Activated CD8-positive, alpha-beta memory T cell treated with anti-CD3 and anti-CD28 coated beads, Interleukin-2, amount 10 ng/mL, durations not matched to agents 7 days and 5 days (primary cell): Measurements from ENCODE around the gene LYSET. TPM values are rescaled to one million over a fixed set of nuclear protein-coding genes. Genes with fewer than 3 reads are reported as not detected.
"Not testable (repeated sequence)": the region's sequence is repeated elsewhere in the genome, so short reads cannot be mapped to it uniquely, and the experiment has no call there.

ENCODE experiments used
- ATAC-seq: fragments of 150-1000 bp; cut with Tn5 transposase; one replicate; pipeline ENCODE4 v1.10.0; 2021; ENCODE audit warnings: moderate library complexity
- CTCF ChIA-PET: fragments of 350-600 bp; sonication (Branson Sonifier 250); formaldehyde crosslinking; loops from one replicate; lab custom pipeline; 2021; ENCODE audit warnings: antibody characterized with exemption; lab: Charles Lee
- DNase-seq: peaks from one replicate; pipeline ENCODE4 v3.0.0-alpha.2; 2020
- H3K27ac Mint-ChIP-seq: one replicate; pipeline ENCODE4 v1.8.0; 2021; ENCODE audit warnings: mild to moderate bottlenecking, mixed read lengths
- H3K27me3 Mint-ChIP-seq: one replicate; pipeline ENCODE4 v1.8.0; 2021; ENCODE audit warnings: mixed read lengths
- H3K36me3 Mint-ChIP-seq: one replicate; pipeline ENCODE4 v1.8.0; 2021; ENCODE audit warnings: mild to moderate bottlenecking, mixed read lengths
- H3K4me1 Mint-ChIP-seq: one replicate; pipeline ENCODE4 v1.8.0; 2021; ENCODE audit warnings: mixed read lengths
- H3K4me3 Mint-ChIP-seq: one replicate; pipeline ENCODE4 v1.8.0; 2021; ENCODE audit warnings: mild to moderate bottlenecking, moderate library complexity, mixed read lengths
- H3K9me3 Mint-ChIP-seq: one replicate; pipeline ENCODE4 v1.8.0; 2022; ENCODE audit warnings: low read depth, mixed read lengths
- total RNA-seq, 2 experiments: library from RNA; stranded (reverse); gene quantifications; one replicate each; pipeline ENCODE4 v1.2.3, GENCODE V29; 2021

Gene LYSET
- total RNA-seq, 2 experiments from 2014 or later, result 6.3 to 9.7 TPM

- Mint-ChIP-seq H3K27ac (no peak overlapping the region), H3K4me3 (no peak overlapping the region), H3K4me1 (peaks cover 19% of the 10 kb centered on the region), H3K27me3 (no peaks in the 10 kb centered on the region), H3K9me3 (no peaks in the 10 kb centered on the region), H3K36me3 (peaks cover 26% of the 10 kb centered on the region)
- CTCF ChIA-PET, result no interaction called here
- DNase-seq, result no peak
- no peak for ATAC-seq
These were observed 27.3 kb downstream of the LYSET start for GRCh38 chr14:93212432-93212831.

GRCh38 chr14:93214598-93214997 is 29.5 kb downstream of the LYSET start:
- Mint-ChIP-seq H3K36me3 (peaks cover 31% of the 10 kb centered on the region), H3K4me1 (peaks cover 4% of the 10 kb centered on the region), H3K27ac (no peak overlapping the region), H3K27me3 (no peaks in the 10 kb centered on the region), H3K4me3 (no peak overlapping the region), H3K9me3 (no peaks in the 10 kb centered on the region)
- DNase-seq (no peak), ATAC-seq (no peak)
- CTCF ChIA-PET, result no interaction called here

- CTCF ChIA-PET, result interaction anchor here (0.6 to 3.4 kb wide), 7 partner anchors 10 to 106 kb away, joined by 3 to 19 read pairs (median 5); partner anchors contain the start of genes GON7, LYSET, MOAP1 and UBR7
- H3K4me1 Mint-ChIP-seq, result peaks cover 8% of the 10 kb centered on the region
- ATAC-seq (peak; percentile 91), DNase-seq (peak; percentile 67)
- H3K27ac Mint-ChIP-seq, result no peak overlapping the region
- H3K36me3 Mint-ChIP-seq, result peaks cover 38% of the 10 kb centered on the region
- no peaks in the 10 kb centered on the region for H3K27me3 Mint-ChIP-seq
- H3K4me3 Mint-ChIP-seq, result no peak overlapping the region
- H3K9me3 Mint-ChIP-seq, result no peaks in the 10 kb centered on the region
These were observed 34.1 kb downstream of the LYSET start for GRCh38 chr14:93219103-93219726.

GRCh38 chr14:93220509-93220908 is 35.4 kb downstream of the LYSET start:
- peaks cover 42% of the 10 kb centered on the region for H3K36me3 Mint-ChIP-seq
- ATAC-seq (peak; percentile 30), DNase-seq (no peak)
- CTCF ChIA-PET, result interaction anchor here (2.0 kb wide), 1 partner anchor 107 kb away, joined by 6 read pairs; no protein-coding TSS in a partner anchor
- peaks cover 8% of the 10 kb centered on the region for H3K4me1 Mint-ChIP-seq
- H3K27ac Mint-ChIP-seq, result no peak overlapping the region
- no peak overlapping the region for H3K4me3 Mint-ChIP-seq
- H3K27me3 Mint-ChIP-seq, result no peaks in the 10 kb centered on the region
- H3K9me3 Mint-ChIP-seq, result no peaks in the 10 kb centered on the region

GRCh38 chr14:93223565-93223964 is 38.4 kb downstream of the LYSET start:
- CTCF ChIA-PET, result no interaction called here
- ATAC-seq (no peak), DNase-seq (no peak)
- H3K27me3 Mint-ChIP-seq, result no peaks in the 10 kb centered on the region
- H3K4me3 Mint-ChIP-seq, result no peak overlapping the region
- H3K9me3 Mint-ChIP-seq, result no peaks in the 10 kb centered on the region
- H3K4me1 Mint-ChIP-seq, result peaks cover 8% of the 10 kb centered on the region
- H3K27ac Mint-ChIP-seq, result no peak overlapping the region
- peaks cover 49% of the 10 kb centered on the region for H3K36me3 Mint-ChIP-seq

- H3K4me1 Mint-ChIP-seq, result peaks cover 8% of the 10 kb centered on the region
- ATAC-seq, result no peak
- H3K36me3 Mint-ChIP-seq, result peaks cover 30% of the 10 kb centered on the region
- no peak for DNase-seq
- H3K27me3 Mint-ChIP-seq, result peaks cover 7% of the 10 kb centered on the region
- H3K9me3 Mint-ChIP-seq, result no peaks in the 10 kb centered on the region
- H3K27ac Mint-ChIP-seq, result no peak overlapping the region
- CTCF ChIA-PET, result no interaction called here
- no peak overlapping the region for H3K4me3 Mint-ChIP-seq
These were observed 43.4 kb downstream of the LYSET start for GRCh38 chr14:93228550-93228949.

- Mint-ChIP-seq H3K4me1 (peaks cover 8% of the 10 kb centered on the region), H3K4me3 (no peak overlapping the region), H3K9me3 (no peaks in the 10 kb centered on the region), H3K27ac (no peak overlapping the region), H3K27me3 (peaks cover 16% of the 10 kb centered on the region), H3K36me3 (peaks cover 21% of the 10 kb centered on the region)
- CTCF ChIA-PET, result no interaction called here
- DNase-seq (no peak), ATAC-seq (no peak)
These were observed 45.4 kb downstream of the LYSET start for GRCh38 chr14:93230539-93230938.

GRCh38 chr14:93231129-93231979 is 46.2 kb downstream of the LYSET start:
- DNase-seq (no peak), ATAC-seq (peak; percentile 47)
- Mint-ChIP-seq H3K36me3 (peaks cover 13% of the 10 kb centered on the region), H3K27me3 (peaks cover 16% of the 10 kb centered on the region), H3K4me1 (peaks cover 8% of the 10 kb centered on the region), H3K4me3 (peak overlapping the region; percentile 32), H3K27ac (no peak overlapping the region), H3K9me3 (no peaks in the 10 kb centered on the region)
- CTCF ChIA-PET, result interaction anchor here (0.9 kb wide), 1 partner anchor 33 kb away, joined by 3 read pairs; no protein-coding TSS in a partner anchor

- ATAC-seq, result no peak
- H3K9me3 Mint-ChIP-seq, result no peaks in the 10 kb centered on the region
- CTCF ChIA-PET, result no interaction called here
- peaks cover 8% of the 10 kb centered on the region for H3K4me1 Mint-ChIP-seq
- peaks cover 16% of the 10 kb centered on the region for H3K27me3 Mint-ChIP-seq
- peaks cover 9% of the 10 kb centered on the region for H3K36me3 Mint-ChIP-seq
- DNase-seq, result no peak
- no peak overlapping the region for H3K27ac Mint-ChIP-seq
- no peak overlapping the region for H3K4me3 Mint-ChIP-seq
These were observed 47.0 kb downstream of the LYSET start for GRCh38 chr14:93232159-93232558.

- not testable (repeated sequence) for DNase-seq, ATAC-seq, H3K36me3 Mint-ChIP-seq, H3K4me1 Mint-ChIP-seq, H3K27ac Mint-ChIP-seq, H3K9me3 Mint-ChIP-seq, H3K4me3 Mint-ChIP-seq
- peaks cover 16% of the 10 kb centered on the region for H3K27me3 Mint-ChIP-seq
- CTCF ChIA-PET, result interaction anchor here (2.1 kb wide), 1 partner anchor 12 kb away, joined by 6 read pairs; no protein-coding TSS in a partner anchor
These were observed 48.0 kb downstream of the LYSET start for GRCh38 chr14:93233078-93233477.

GRCh38 chr14:93234798-93235197 is 49.7 kb downstream of the LYSET start:
- Mint-ChIP-seq H3K36me3 (no peaks in the 10 kb centered on the region), H3K4me1 (peaks cover 8% of the 10 kb centered on the region), H3K4me3 (no peak overlapping the region), H3K27ac (no peak overlapping the region), H3K27me3 (peaks cover 16% of the 10 kb centered on the region), H3K9me3 (no peaks in the 10 kb centered on the region)
- ATAC-seq (no peak), DNase-seq (no peak)
- CTCF ChIA-PET, result interaction anchor here (0.6 to 2.1 kb wide), 2 partner anchors 10 to 140 kb away, joined by 3 to 6 read pairs; no protein-coding TSS in a partner anchor
